ENCODE results near the gene NUDT21. TPM values are rescaled to one million over a fixed set of nuclear protein-coding genes. Genes with fewer than 3 reads are reported as not detected.

The NUDT21 gene
- total and polyA plus RNA-seq, 2 donors from 2014 or later = 47.1 to 117 TPM

- H3K9me3 ChIP-seq (ENCODE audit: control insufficient read depth in 2 of 3, insufficient read depth in 1 of 3, low read length in 3 of 3) = no peaks in the 10 kb centered on the region
- H3K36me3 ChIP-seq (ENCODE audit: control insufficient read depth in 2 of 3, insufficient read depth in 3 of 3, low read length in 3 of 3) = peaks cover 16 to 56% (median 49%) of the 10 kb centered on the region in 3 donors
- no peak overlapping the region for H3K4me3 ChIP-seq (ENCODE audit: low read length in 3 of 3)
- H3K27me3 ChIP-seq (ENCODE audit: control insufficient read depth, insufficient read depth, low read length) = no peaks in the 10 kb centered on the region
- no peak for TF ChIP-seq CTCF (IDR thresholded peaks at IDR 0.05; ENCODE audit: borderline replicate concordance, extremely low read depth, insufficient read depth)
- no peak for DNase-seq
- H3K9ac ChIP-seq (ENCODE audit: low read length in 3 of 3) = no peak overlapping the region
- no peak for FAIRE-seq
- H3K27ac ChIP-seq (ENCODE audit: low read depth in 2 of 2, low read length in 2 of 2) = no peak overlapping the region
- H3K4me1 ChIP-seq (ENCODE audit: control insufficient read depth in 2 of 3, insufficient read depth in 2 of 3, low read depth in 1 of 3, low read length in 3 of 3) = no peaks in the 10 kb centered on the region
- intact Hi-C loops (cut with DNase I) = no loop called here
Measured at GRCh38 chr16:56468800-56469199, 17.7 kb upstream of the NUDT21 start.

- no peak for FAIRE-seq
- no peak for TF ChIP-seq CTCF (IDR thresholded peaks at IDR 0.05; ENCODE audit: borderline replicate concordance, extremely low read depth, insufficient read depth)
- Histone ChIP-seq H3K4me1 (ENCODE audit: control insufficient read depth in 2 of 3, insufficient read depth in 2 of 3, low read depth in 1 of 3, low read length in 3 of 3) (no peaks in the 10 kb centered on the region), H3K9ac (ENCODE audit: low read length in 3 of 3) (no peak overlapping the region), H3K27me3 (ENCODE audit: control insufficient read depth, insufficient read depth, low read length) (no peaks in the 10 kb centered on the region), H3K9me3 (ENCODE audit: control insufficient read depth in 2 of 3, insufficient read depth in 1 of 3, low read length in 3 of 3) (no peaks in the 10 kb centered on the region), H3K36me3 (ENCODE audit: control insufficient read depth in 2 of 3, insufficient read depth in 3 of 3, low read length in 3 of 3) (peaks cover 16 to 48% (median 45%) of the 10 kb centered on the region in 3 donors), H3K4me3 (ENCODE audit: low read length in 3 of 3) (no peak overlapping the region), H3K27ac (ENCODE audit: low read depth in 2 of 2, low read length in 2 of 2) (no peak overlapping the region)
- DNase-seq = no peak
- intact Hi-C loops (cut with DNase I) = no loop called here
Measured at GRCh38 chr16:56466344-56466743, 15.2 kb upstream of the NUDT21 start.

- FAIRE-seq = no peak
- no peak overlapping the region for H3K27ac ChIP-seq (ENCODE audit: low read depth in 2 of 2, low read length in 2 of 2)
- H3K4me3 ChIP-seq (ENCODE audit: low read length in 3 of 3) = no peak overlapping the region
- no peaks in the 10 kb centered on the region for H3K9me3 ChIP-seq (ENCODE audit: control insufficient read depth in 2 of 3, insufficient read depth in 1 of 3, low read length in 3 of 3)
- no peaks in the 10 kb centered on the region for H3K4me1 ChIP-seq (ENCODE audit: control insufficient read depth in 2 of 3, insufficient read depth in 2 of 3, low read depth in 1 of 3, low read length in 3 of 3)
- DNase-seq = no peak
- TF ChIP-seq CTCF (IDR thresholded peaks at IDR 0.05; ENCODE audit: borderline replicate concordance, extremely low read depth, insufficient read depth) = no peak
- intact Hi-C loops (cut with DNase I) = no loop called here
- no peaks in the 10 kb centered on the region for H3K27me3 ChIP-seq (ENCODE audit: control insufficient read depth, insufficient read depth, low read length)
- H3K9ac ChIP-seq (ENCODE audit: low read length in 3 of 3) = no peak overlapping the region
- peaks cover 6 to 36% (median 31%) of the 10 kb centered on the region in 3 donors for H3K36me3 ChIP-seq (ENCODE audit: control insufficient read depth in 2 of 3, insufficient read depth in 3 of 3, low read length in 3 of 3)
Measured at GRCh38 chr16:56463153-56463552, 12.0 kb upstream of the NUDT21 start.

All from kidney (tissue), 14 donors.